Astrocyte of the cerebellum (primary cell): ENCODE measurements around the gene FDXACB1.

Experiments used
- DNase-seq: peaks from one replicate; pipeline ENCODE4 v3.0.0-alpha.2; 2011; ENCODE audit warnings: low read depth
- H3K4me3 ChIP-seq: 2 replicates; pipeline ENCODE4 v1.5.1; 2011; ENCODE audit warnings: mild to moderate bottlenecking, low read depth, low read length, moderate library complexity
- CTCF ChIP-seq: IDR thresholded peaks from 2 replicates; pipeline ENCODE4 v1.5.1; 2012; ENCODE audit warnings: low read length, low read depth, moderate library complexity, mild to moderate bottlenecking; ENCODE audit errors: missing control alignments
- in situ Hi-C: cut with HindIII; loops from 2 replicates; pipeline ENCODE4 v1.10.0; 2017; ENCODE audit warnings: low sequenced_read_pairs

The FDXACB1 gene

GRCh38 chr11:111860257-111860656, 18.7 kb downstream of the FDXACB1 start:
- H3K4me3 ChIP-seq, result no peak overlapping the region
- TF ChIP-seq CTCF, result no peak
- no peak for DNase-seq
- in situ Hi-C loops, result no loop called here

GRCh38 chr11:111855506-111855905, 23.5 kb downstream of the FDXACB1 start:
- DNase-seq, result no peak
- no peak for TF ChIP-seq CTCF
- H3K4me3 ChIP-seq, result no peak overlapping the region
- in situ Hi-C loops, result no loop called here

GRCh38 chr11:111852103-111852502, 26.9 kb downstream of the FDXACB1 start:
- H3K4me3 ChIP-seq, result no peak overlapping the region
- no peak for TF ChIP-seq CTCF
- in situ Hi-C loops, result no loop called here
- no peak for DNase-seq

- in situ Hi-C loops, result no loop called here
- peak; percentile 62 for TF ChIP-seq CTCF
- H3K4me3 ChIP-seq, result no peak overlapping the region
- DNase-seq, result no peak
Measured at GRCh38 chr11:111851636-111852035, 27.3 kb downstream of the FDXACB1 start.

DNA sequence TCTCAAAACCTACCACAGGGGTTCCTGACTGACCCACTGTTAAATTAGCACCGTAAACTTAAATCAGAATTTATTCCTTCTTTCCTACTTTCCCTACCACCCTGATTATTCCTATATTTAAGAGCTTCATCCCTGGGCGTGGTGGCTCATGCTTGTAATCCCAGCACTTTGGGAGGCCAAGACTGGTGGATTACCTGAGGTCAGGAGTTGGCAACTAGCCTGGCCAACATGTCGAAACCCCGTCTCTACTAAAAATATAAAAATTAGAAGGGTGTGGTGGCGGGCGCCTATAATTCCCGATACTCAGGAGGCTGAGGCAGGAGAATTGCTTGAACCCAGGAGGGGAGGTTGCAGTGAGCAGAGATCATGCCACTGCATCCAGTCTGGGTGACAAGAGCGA, 27.9 kb downstream of the FDXACB1 start:
- H3K4me3 ChIP-seq, result no peak overlapping the region
- no peak for DNase-seq
- TF ChIP-seq CTCF, result no peak
- in situ Hi-C loops, result no loop called here

GRCh38 chr11:111849631-111850030, 29.3 kb downstream of the FDXACB1 start:
- in situ Hi-C loops, result loop anchor here (5.0 to 10.0 kb wide), 2 partner anchors 72 to 265 kb away; no protein-coding TSS in a partner anchor
- TF ChIP-seq CTCF, result no peak
- no peak overlapping the region for H3K4me3 ChIP-seq
- DNase-seq, result no peak

GRCh38 chr11:111846636-111847035, 32.3 kb downstream of the FDXACB1 start:
- no peak for DNase-seq
- in situ Hi-C loops, result loop anchor here (5.0 to 10.0 kb wide), 2 partner anchors 69 to 262 kb away; no protein-coding TSS in a partner anchor
- H3K4me3 ChIP-seq, result no peak overlapping the region
- no peak for TF ChIP-seq CTCF
